ENCODE measurements around the gene ASAP2.

ASAP2 gene

GRCh38 chr2:9445089-9445488 is 238.5 kb downstream of the ASAP2 start:
- no peak for DNase-seq

GRCh38 chr2:9451231-9451630 is 244.6 kb downstream of the ASAP2 start:
- DNase-seq = no peak
